ENCODE measurements around the gene FAM8A1.

FAM8A1 gene

DNA sequence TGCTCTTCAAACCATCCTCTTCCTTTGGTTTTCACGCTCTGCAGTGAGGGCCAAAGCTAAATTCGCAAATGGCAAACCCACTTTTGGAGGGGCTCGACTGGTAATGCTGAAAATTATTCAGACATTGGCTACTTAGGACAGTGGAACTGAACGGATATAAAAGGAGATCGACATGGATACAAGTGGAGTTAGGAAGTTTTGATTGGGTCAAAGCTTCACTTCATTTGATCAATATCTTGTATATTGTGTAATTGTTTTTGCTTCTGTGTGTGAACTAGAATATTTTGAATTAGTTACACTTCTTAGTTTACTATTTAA lies 1.2 kb downstream of the FAM8A1 start:
- no peak for DNase-seq (ENCODE audit: low spot score)

DNA sequence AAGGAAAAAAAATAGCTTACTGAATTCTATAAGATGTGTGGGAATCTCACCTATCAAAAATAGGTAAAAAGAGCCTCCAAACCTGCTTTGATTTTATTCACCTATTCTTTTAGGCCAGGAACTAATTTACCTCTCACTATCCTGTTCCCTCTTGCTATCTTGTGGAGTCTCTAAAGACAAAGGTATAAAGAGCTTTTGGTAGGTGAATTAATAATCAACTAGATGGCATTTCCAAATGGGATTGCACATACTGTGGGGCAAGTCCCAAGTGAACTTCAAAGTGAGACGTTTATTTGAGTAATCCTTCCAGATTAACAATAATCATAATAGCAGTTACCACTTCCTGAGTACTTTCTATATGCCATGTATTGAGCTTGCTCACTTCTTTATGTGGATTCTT lies 2.8 kb downstream of the FAM8A1 start:
- no peak for DNase-seq (ENCODE audit: low spot score)

DNA sequence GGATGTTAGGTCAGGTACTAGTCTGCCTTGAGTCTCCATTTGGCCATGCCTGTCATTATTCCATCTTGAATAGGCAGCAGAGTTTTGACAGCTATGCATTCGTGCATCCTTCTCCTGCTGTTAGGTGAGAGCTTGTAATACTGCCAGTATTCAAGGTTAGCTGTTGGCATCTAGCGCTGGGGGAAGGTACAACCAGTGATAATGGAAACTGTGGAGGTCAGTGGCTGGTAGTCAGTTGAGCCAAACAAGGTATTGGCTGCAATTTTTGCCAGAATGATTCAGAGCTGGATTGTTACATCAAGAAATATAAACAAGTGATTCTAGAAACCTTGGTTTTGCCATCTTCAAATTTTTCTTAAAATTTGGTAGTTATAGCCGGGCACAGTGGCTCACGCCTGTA lies 6.5 kb downstream of the FAM8A1 start:
- DNase-seq (ENCODE audit: low spot score): no peak

DNA sequence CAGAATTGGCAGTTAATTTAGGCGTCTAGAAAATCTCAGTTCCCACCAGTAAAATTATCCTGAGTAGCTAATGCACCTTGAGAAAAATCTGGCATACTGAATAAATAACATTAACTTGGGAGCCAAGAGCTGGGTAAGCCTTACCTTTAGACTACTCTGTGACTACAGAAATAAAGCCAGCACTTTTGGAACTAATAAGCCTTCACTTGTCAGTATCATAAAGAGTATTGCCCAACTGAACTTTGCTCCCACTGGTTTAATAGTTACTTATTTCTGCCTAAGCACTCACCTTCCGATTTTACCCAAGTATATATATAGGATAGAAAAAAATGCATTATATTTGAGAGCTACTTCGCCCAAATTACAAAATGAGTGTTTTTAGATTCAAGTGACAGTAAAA lies 10.7 kb downstream of the FAM8A1 start:
- no peak for DNase-seq (ENCODE audit: low spot score)

DNA sequence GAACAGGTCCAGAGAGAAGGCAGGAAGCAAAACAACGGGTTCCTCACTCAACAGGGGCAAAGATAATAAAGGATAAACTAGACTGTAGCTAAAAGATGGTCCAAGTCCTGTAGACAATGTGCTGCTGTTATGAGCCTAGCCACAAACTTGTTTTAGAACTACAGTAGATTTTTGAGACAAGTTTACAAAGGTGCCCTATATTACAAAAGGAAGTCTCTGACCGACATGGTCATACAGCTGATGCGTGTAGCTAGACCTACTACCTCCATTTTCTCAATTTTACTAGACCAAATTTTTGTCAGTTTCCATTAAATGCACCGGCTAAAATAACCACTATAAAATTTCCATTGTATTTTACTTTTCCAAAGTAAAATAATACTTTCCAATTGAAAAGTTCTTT lies 11.9 kb downstream of the FAM8A1 start:
- DNase-seq (ENCODE audit: low spot score): no peak

DNA sequence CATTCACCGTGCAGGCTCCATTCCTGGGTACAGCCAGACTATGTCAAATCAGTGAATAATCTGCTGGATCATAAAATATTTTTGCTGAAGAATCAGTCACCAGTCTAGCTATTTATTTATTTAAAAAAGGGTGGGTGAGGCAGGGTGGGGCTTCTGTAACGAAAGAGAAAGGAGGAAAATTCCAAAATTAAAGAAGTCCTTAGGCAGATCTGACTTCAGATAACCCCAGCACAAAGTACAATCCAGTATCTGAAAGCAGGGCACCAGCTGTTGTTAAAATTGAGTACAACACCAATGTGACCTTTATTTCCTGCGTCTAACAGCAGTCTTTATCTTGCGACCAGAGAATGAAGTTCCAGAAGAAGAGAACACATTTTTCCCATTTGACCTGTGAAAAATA lies 15.7 kb downstream of the FAM8A1 start:
- no peak for DNase-seq (ENCODE audit: low spot score)

DNA sequence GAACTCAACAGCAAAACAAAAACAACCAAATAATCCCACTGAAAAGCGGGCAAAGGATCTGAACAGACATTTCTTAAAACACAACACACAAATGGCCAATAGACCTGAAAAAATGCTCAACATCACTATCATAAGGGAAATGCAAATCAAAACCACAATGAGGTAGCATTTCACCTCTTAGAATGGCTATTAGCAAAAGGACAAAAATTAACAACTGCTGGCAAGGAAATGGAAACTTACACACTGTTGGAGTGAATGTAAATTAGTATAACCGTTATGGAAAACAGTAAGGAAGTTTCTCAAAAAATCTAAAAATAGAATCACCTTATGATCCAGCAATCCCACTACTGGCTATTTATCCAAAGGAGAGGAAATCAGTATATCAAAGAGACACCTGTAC lies 20.9 kb downstream of the FAM8A1 start:
- no peak for DNase-seq (ENCODE audit: low spot score)

DNA sequence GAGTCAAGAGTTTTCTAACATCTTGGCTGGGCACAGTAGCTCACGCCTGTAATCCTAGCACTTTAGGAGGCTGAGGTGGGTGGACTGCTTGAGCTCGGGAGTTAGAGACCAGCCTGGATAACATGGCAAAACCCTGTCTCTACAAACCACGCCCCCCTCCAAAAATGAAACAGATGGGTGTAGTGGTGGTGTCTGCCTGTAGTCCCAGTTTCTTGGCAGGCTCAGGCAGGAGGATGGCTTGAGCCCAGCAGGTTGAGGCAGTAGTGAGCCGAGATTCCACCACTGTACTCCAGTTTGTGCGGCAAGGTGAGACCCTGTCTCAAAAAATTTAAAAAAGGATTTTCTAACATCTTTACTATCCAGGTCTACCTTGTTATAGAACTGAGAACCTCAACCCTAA lies 22.0 kb downstream of the FAM8A1 start:
- DNase-seq (ENCODE audit: low spot score): no peak

DNA sequence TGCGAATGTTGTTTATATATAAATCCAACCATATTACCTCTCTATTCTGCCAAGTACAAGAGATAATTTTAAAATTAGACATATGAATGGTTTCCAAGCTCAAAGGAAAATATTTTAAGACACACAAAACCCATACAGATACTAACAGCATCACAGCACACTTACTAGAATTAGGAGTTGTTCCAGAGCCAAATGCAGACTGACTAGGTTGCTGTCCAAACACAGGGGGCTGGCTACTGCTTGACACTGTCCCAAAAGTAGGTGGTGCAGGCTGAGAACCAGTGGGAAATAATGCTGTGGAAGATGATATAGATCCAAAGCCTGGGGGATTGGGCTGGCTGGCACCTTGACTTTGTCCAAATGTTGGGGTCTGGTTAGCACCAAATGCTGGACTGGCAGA lies 24.3 kb downstream of the FAM8A1 start:
- no peak for DNase-seq (ENCODE audit: low spot score)

DNA sequence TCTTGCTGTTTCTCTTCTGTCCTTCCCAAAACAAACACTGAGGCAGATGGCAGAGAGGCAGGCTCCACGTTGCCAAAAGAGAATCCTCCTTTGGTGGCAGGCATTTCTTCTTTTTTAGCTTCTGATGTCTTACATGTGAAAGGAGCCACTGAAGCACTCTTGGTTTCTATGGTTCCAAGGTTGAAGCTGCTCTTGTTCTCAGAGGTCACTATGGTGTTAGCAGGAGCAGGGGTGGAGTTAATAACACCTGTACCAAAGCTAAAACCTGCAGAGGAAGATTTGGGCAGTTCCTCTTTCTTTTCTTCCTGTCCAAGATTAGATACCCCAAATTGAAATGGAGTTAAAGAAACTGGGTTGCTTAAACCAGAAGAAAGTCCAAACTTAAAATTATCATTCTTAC lies 28.8 kb downstream of the FAM8A1 start:
- no peak for DNase-seq (ENCODE audit: low spot score)

DNA sequence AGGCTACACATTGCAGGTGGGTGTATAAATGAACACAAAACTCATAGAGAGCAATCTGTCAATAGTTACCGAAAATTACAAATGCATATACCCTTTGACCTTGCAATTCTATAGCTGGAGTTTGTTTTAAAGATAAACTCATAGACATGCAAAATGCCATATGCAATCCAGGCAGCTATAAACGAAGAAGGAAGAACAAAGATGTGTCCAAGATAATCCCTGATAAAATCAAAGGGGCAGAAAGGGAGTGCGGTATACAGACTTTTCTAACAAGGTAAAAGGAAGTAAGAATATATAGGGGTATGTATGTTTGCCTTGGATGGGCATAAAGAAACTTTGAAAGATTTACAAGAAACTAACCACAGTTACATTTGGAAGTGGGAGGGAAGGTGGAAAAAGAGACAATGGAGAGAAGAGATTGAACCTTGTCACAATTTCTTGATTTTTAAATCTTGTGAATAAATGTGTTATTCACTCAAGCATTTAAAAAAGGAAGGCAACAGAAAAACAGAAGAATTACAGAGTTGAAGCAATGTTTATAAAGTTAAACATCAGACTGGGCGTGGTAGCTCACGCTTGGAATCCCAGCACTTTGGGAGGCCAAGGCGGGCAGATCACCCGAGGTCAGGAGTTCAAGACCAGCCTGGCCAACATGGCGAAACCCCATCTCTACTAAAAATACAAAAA lies 29.9 kb downstream of the FAM8A1 start:
- no peak for DNase-seq (ENCODE audit: low spot score)

DNA sequence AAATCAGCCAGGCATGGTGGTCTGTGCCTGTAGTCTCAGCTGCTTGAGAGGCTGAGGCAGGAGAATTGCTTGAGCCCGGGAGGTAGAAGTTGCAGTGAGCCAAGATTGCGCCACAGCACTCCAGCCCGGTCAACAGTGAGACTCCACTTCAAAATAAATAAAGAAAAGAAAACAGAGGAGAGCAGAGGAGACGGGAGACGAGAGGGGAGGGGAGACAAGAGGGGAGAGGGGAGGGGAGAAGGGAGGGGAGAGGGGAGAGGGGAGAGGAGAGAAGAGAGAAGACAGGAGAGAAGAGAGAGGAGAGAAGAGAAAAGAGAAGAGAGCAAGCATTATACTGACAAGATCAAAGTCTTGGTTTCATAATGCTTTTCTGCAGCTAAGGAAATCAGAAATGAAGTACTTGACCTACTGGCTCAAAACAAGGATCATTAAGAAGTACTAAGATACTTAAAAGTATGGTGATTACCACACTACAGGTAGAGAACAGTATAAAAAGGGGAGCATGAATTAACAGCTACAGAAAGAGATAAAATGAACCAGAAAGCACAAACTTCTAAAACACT lies 30.5 kb downstream of the FAM8A1 start:
- no peak for DNase-seq (ENCODE audit: low spot score)

DNA sequence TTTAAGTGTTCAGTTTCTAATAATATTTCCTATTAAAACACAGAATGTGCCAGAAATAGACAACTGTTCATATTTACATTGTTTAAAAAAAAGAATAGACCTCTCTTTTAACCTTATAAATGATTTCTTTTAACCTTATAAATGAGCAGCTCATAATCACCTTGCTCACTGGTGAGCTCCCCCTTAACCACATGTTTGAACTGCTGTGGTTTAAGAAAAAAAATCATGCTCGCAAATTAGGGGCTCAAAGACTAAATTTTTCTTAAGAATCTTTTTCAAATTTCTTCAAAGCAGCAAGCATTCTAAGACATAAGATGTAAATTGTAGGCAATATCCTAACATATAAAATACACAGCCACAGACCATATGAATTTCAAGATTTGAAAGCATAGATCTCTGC lies 32.8 kb downstream of the FAM8A1 start:
- no peak for DNase-seq (ENCODE audit: low spot score)

DNA sequence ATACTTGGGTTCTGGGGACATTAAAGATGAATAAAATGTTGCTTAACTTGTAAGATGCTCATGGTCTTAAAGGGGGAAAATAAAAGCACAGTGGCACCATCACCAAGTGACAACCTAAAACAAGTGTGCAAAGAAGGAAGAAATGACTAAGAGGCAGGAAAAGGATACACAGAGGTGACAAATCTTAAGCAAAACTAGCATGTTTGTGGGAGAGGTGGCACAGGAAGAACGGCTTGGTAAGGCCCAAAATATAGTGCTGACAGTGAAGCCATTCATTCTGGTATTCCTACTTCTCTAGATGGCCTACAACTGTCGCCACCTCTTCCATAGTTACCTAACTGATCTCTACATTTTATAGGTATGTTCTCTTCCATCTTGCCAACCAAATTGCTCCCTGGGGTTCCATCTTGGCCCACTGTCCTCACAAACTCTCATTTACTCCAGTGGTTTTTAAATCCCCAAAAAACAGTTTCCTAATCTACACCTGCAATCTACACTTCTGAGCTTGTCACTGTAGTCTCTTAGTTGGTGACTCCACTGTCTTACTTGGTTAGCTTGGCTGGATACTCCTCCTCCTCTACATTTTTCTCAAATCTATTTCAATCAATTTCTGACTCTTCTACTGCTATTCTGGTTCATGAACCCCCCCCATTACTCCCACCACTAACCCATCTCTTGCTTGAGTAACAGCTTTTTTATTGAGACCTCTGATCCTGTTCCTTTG lies 33.5 kb downstream of the FAM8A1 start:
- DNase-seq (ENCODE audit: low spot score): no peak

DNA sequence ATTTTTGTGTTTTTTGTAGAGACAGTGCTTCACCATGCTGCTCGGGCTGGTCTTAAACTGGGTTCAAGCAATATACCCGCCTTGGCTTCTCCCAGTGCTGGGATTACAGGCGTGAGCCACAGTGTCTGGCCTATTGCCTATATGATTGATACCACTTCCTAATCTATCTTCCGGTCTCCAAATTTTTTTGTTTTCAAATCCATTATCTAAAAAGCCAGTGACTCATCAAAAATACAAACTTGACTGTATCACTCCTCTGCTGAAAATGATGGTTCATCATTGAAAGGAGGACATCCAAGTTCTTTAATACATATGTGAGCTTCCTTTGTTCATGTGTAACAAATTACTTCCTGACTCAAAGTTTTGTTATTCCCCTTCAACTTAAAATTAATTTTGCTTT lies 35.5 kb downstream of the FAM8A1 start:
- no peak for DNase-seq (ENCODE audit: low spot score)

DNA sequence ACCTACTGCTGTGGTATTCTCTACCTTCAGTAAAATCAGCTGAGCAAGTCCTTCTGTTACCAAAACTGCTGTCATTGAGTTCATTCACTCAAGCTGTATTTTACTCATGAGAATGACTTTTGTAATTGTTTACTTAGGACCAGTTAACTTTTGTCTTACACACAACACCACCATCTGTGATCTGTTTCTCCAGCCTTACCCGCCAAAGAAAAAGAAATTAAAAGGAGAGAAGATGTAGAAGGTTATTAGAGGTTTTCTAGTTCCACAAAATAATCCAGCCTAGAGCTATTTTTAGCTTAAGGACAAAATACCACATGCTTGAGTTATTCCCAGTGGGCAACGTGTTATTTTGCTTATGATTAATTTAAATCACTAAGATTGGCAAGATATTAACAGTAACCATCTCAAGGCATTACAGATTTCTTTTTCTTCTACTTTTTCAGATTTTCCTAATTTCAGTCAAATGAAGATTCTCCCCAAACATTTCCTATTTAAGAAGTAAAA lies 38.2 kb downstream of the FAM8A1 start:
- DNase-seq (ENCODE audit: low spot score): no peak

DNA sequence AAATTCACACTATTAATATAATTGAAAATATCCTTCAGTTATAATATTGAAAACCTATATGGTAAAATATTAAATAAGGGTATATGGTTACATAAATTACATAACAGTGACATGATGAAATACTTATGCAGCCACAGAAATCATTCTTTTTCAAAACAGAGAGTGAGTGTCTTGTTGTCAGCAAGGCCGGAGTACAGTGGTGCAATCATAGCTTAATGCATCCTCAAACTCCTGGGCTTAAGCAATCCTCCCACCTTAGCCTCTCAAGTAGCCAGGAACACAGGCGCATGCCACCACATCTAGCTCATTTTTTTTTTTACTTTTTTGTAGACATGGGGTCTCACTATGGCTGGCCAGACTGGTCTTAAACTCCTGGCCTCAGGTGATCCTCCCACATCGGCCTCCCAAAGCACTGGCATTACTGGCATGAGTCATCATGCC lies 40.4 kb downstream of the FAM8A1 start:
- DNase-seq (ENCODE audit: low spot score): no peak

DNA sequence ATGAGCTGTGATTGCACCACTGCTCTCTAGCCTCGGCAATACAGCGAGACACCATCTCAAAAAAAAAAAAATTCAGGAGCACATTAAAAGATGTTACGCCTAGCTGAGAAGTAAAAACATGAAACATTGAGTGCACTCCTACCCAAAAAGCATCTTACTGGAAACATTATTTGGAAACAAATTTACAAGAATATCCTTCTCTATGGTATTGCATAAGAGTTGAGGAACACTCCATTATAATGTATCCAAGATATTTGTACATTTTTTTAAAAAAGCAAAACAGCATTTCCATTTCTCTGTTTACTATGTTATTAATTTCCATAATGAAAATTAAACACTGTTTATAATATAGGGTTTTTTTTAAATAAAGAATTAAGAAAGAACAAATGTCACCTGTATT lies 48.6 kb downstream of the FAM8A1 start:
- no peak for DNase-seq (ENCODE audit: low spot score)

DNA sequence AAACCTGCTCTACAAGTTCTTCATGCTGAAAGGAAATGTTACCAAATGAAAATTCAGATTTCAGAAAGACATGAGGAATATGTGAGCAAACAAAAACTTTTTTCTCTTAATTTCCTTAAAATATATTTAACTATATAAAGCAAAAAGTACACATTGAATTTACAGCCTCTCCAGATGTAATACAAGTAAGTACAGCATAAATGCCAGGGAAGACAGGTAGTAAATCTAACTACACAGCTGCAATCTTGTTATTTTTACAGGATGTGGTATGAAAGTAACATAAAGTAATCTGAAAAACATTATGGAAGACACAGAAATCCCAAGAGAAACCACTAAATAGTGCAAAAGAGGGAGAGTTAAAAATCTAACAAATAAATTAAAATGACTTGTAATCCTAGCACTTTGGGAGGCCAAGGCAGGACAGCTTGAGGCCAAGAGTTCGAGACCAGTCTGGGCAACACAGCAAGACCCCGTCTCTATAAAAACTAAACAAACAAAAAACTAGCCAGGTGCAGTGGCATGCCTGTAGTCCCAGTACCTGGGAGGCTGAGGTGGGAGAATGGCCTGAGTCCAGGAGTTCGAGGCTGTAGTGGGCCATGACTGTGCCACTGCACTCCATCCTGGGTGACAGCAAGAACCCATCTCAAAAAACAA lies 50.7 kb downstream of the FAM8A1 start:
- no peak for DNase-seq (ENCODE audit: low spot score)

DNA sequence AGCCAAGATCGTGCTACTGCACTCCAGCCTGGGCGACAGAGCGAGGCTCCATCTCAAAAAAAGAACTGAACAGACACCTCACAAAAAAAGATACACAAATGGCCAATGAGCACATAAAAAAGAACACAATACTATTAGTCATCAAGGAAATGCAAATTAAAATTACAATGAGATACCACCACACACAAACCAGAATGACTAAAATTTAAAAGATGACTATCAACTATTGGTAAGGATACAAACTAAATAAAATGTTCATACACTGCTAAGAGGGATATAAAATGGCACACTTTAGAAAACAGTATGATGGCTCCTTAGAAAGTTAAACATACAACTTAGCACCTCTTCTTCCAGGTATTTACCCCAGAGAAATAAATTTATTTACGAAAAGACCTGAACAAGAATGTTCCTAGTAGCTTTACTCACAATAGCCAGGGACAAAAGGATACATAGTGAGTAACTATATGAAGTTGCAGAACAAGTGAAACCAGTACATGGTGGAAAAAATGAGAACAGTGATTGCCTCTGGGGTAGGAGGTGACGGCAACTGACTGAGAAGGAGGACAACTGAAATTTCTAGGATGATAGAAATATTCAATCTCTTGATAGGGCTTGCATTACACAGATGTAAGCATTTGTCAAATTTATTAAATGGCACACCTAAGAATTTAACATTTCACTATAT lies 53.2 kb downstream of the FAM8A1 start:
- DNase-seq (ENCODE audit: low spot score): no peak

DNA sequence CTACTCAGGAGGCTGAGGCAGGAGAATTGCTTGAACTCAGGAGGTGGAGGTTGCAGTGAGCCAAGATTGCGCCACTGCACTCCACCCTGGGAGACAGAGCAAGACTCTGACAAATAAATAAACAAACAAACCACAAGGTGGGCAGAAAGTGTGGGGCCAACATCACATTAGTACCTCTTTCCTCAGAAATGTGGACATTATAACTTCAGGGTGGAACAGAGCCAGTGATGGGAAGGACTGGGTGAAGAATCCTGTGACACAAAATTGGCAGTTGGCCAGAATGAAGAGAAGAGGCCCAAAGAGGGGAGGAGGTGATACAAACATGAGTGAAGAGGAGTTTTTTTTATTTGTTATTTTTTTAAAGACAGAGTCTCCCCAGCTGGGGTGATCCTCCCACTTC lies 56.0 kb downstream of the FAM8A1 start:
- peak; percentile 81 for DNase-seq (ENCODE audit: low spot score)

DNA sequence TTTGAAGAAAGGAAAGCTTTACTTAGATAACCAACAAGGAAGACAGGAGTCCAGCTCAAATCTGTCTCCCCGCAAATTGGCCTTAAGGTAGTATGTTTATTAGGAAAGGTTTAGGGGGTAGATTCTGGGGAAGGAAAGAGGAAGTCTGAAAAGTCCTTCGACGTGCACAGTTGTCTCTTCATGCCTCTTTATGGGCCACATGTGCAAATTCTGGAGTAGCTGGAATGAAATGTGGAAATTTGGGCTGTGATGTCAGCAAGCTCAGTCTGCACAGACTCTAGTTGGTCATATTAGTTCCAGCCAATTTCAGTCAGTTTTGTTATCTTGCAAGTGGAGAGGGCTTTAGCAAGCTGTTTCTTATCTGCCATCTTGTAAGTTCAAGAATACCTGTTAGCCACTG lies 56.5 kb downstream of the FAM8A1 start:
- peak; percentile 39 for DNase-seq (ENCODE audit: low spot score)

Data from hematopoietic multipotent progenitor cell treated with erythropoietin and hydrocortisone succinate and interleukin-3 and kit ligand, for 17 days (in vitro differentiated cells).